Activated CD4-positive, CD25-positive, alpha-beta regulatory T cell (primary cell): ENCODE data around the gene EPGN.

Experiments used
- DNase-seq, 4 experiments: peaks; one replicate each; lab custom pipeline; 2025; lab: John Stamatoyannopoulos, UW

Gene EPGN

GRCh38 chr4:74311696-74312313 is 3.5 kb downstream of the EPGN start:
- DNase-seq, result no peak

- DNase-seq, result no peak
Measured at GRCh38 chr4:74314329-74314728, 6.1 kb downstream of the EPGN start.

GRCh38 chr4:74314944-74315343 is 6.7 kb downstream of the EPGN start:
- DNase-seq, result no peak

DNA sequence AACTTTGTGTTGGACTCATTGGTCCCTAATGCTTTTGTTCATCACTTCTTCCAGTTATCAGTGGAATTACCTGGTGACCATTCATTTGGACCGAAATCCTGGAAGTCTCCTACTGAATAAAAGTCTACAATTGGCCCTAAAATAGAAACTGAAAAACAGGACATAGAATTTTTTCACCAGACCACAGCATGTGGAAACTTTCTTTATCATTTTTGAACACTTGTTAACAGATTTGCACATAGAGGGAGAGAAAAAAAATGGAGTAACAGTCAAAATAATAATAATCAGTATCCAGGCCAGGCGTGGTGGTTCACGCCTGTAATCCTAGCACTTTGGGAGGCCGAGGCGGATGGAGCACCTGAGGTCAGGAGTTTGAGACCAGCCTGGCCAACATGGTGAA is 7.1 kb downstream of the EPGN start:
- DNase-seq, result no peak

DNA sequence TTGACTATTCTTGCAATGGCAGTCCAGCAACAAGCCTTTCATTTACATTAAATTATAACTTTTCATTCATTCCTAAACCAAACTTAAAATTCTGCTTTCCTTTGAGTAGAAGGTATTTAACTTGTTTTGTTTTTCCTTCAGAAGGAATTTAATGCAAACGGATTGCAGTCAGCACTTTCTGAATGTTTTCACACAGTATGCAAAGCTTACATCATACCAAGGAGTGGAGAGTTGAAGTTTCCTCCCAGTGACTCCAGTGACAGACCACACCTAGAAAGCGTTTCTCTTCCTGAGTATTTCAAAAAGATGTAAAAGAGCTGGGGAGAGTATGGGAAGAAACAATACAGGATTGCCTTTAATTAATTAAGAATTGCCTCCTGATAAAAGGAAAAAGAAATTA is 8.1 kb downstream of the EPGN start:
- DNase-seq, result no peak

DNA sequence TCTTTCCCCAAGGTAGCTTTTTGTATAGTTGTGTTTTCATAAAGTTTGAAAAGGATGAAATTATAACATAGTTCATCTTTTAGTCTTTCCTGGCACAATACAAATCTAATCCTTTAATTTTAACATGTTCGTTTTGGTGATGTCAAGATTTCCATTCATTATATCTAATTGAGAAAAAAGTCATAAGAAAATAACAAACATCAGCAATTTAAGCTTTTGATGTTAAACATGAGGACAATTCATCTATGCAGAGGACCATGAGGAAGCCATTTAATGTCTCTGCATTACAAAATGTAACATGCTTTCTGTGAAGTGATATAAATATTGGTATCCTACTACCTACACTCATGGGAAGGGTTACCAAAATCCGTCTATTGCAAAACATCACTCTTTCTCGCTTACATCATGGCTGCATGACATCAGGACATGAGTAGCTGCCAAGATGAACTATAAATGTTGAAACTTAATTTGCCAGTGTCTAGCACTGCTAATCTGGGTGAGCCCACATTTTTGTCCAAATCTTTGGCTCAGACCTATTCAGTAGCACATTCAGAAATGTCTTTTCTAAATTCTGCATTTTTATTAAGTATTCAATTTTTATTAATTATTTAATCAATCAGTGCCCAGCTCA is 9.5 kb downstream of the EPGN start:
- no peak for DNase-seq

DNA sequence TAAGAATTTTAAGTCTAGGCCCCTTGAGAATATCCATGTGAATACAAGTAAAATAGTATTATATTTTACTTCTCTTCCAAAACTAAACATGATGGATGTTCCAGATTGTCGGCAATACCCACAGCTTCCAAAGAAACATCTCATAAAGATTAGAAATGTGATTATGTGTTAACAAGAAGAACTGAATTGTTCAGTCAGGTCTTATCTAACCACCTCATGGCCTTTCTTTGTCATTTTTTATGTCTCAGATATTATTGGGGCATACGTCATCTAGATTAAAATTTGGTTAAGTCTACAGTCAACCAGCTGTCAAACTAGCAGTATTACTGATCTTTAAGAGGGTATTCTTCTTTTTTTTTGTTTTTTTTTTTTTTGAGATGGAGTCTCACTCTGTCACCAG is 10.0 kb downstream of the EPGN start:
- no peak for DNase-seq

GRCh38 chr4:74319470-74319869 is 11.2 kb downstream of the EPGN start:
- DNase-seq, result no peak

GRCh38 chr4:74320559-74321118 is 12.4 kb downstream of the EPGN start:
- no peak for DNase-seq

GRCh38 chr4:74322301-74322700 is 14.0 kb downstream of the EPGN start:
- no peak for DNase-seq

- no peak for DNase-seq
Measured at GRCh38 chr4:74323663-74324062, 15.4 kb downstream of the EPGN start.

DNA sequence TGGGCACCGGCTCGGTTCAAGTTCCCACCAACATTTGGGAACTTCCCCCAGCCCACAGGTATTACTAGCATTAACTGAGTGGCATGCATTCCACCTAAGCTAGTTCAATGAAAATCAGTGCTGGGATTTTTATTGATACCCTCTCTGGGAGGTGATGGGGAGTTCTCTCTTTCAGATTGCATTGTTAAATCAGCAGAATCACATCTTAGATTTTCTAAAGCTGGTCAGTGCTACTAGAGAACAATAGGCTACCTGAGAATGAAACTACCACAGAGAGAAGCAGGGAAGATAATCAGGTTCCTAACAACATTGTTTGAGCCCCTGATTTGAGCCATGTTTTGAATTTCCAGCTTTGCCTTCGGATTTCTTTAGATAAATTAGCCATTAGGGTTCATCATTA is 16.0 kb downstream of the EPGN start:
- no peak for DNase-seq

GRCh38 chr4:74325886-74326285 is 17.6 kb downstream of the EPGN start:
- DNase-seq, result no peak

DNA sequence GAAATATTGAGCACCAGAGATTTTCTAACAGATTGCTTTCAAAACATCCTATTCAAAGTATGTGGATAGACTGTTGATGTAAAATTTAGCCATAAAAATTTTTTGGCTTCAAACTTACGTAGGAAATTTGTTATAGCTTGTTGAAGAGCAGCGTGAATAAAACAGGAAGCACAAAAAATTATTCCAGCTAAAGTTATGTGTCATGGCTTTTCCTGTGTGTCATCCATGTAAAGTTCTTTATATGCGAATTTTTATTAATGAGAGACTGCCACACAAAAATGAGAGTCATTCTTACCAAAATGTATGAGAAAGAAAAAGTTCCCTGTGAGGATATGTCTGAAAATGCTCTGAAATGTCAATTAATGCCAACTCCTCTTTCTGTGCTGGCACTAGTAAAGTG is 19.5 kb downstream of the EPGN start:
- DNase-seq, result no peak

DNA sequence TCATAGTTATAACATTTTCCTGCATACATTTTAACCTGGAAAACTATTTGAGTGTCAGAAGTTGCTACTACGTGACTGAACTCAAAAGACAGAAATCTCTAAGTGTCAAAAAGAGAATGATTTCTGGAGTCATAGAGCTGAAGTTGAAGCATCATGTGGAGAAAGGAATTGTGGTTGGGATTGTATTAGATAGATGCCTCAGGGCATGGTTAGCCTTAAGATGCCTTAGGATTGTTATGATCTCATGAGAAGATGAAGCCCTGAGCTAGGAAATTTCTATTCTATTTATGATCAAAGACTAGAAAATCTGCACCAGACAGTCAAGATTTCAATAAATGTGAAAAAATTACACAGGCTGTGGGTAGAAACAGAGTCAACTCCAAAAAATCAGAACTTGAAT is 20.2 kb downstream of the EPGN start:
- no peak for DNase-seq

DNA sequence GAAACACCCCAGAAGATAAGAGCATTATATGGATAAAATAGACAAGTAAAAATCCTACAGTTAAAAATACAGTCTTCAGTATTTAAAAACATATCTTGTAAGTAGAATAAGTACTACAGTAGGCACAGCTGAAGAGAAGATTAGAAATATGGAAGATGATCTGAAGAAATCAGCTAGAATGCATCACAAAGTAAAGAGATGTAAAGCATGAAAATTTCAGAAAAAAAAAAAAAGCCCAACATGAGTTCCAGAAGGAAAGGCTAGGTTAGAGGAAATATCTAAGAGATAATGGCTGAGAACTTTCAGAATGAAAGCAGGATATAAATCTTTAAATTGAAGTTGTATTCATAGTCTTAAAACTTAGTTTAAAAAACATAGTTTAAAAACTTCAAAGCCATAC is 21.0 kb downstream of the EPGN start:
- DNase-seq, result no peak

- no peak for DNase-seq
Measured at GRCh38 chr4:74330295-74330750, 22.1 kb downstream of the EPGN start.

- no peak for DNase-seq
Measured at GRCh38 chr4:74331252-74331651, 23.0 kb downstream of the EPGN start.

- no peak for DNase-seq
Measured at GRCh38 chr4:74331944-74332343, 23.7 kb downstream of the EPGN start.

- no peak for DNase-seq
Measured at GRCh38 chr4:74334636-74335035, 26.4 kb downstream of the EPGN start.

DNA sequence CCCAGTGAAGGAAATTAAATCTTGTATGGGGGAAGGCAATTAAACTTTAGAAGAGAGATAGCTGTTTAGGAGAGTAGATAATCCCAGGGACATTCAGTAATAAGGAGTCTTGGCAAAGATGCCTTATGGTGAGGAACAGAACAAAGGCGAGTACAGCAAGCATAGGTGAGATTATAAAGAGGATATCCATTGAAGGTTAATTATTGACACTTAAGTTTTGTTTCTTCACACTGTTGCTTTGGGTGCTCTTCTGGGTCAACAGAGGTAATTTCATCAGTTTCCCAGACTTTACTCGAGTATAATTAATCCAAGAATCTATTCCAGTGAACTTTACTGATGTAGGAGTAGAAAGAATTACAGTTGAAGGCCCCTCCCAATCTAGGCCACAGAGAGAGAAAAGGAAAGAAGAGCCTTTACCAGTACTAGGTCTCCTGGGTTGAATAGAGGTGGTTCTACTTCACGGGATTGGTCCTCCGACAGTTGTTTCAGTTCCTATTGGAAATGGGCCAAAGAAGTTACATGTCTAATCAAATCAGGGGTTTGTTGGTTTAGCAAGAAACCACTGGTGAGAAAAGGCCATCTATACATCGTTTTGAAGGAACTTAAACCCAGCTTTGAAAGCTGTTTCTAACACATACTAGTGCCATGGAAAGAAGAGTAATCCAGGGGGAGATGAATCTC is 27.2 kb downstream of the EPGN start:
- DNase-seq, result no peak

DNA sequence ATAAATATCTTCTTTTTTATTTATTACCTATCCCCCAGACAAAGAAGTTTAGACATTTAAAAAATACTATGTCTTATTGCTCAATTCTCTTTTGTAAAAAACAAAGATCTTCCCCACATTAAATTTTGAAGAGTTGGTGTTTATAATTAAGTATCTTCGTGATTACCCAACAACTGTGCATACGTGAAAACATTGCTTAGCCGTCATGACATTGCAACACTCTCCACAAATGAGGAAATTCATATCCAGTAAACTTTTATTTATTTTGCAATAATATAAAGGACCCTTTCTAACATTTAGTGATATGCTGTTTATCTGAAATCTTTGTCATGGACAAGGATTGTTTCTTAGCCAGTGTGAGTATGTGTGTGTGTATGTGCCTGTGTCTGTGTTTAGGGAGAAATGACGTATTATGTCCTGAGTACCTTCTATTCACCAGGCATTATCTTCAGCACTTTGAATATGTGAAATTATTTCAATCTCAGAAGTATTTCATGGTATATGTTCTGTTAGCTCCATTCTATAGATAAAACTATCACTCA is 30.6 kb downstream of the EPGN start:
- DNase-seq, result no peak

- DNase-seq, result no peak
Measured at GRCh38 chr4:74339501-74339900, 31.2 kb downstream of the EPGN start.
